Spleen (tissue), 7 donors: ENCODE results near the gene NFIC.
A peak's percentile ranks its signal among the peaks of the same experiment; 100 is the strongest.

Source experiments
- CTCF ChIP-seq, 11 experiments: fragments of 200-600 bp in 7 of 11; fragments of 450-650 bp in 4 of 11; sonication (generic) in 4 of 11; IDR thresholded peaks in 8 of 11; conservative IDR thresholded peaks in 3 of 11; 1 replicate in 7 of 11; 2 replicates in 4 of 11; pipeline versions ENCODE4 v1.4.0 to v1.8.0; 2016 to 2021; ENCODE audit warnings: antibody characterized with exemption in 11 of 11, inconsistent platforms in 4 of 11, mild to moderate bottlenecking in 1 of 11
- POLR2A ChIP-seq, 3 donors: fragments of 450-650 bp; IDR thresholded peaks; one replicate each; pipeline ENCODE4 v1.5.1; 2017; ENCODE audit warnings: antibody characterized with exemption in 3 of 3, mild to moderate bottlenecking in 1 of 3
- POLR2AphosphoS5 ChIP-seq, 3 donors: sonication (generic); formaldehyde crosslinking; IDR thresholded peaks; one replicate each; pipeline ENCODE4 v1.5.1; 2017; ENCODE audit warnings: antibody characterized with exemption in 3 of 3
- donor health status: DM: no; HTN: no; CAD: no; lungs with moderate emphysema.
- donor health status: DM: no; HTN: no; CAD: no.
- donor health status: DM: no; HTN: no; CAD: no.

- TF ChIP-seq CTCF (IDR thresholded peaks at IDR 0.05 in 8 of 11, conservative IDR thresholded peaks at IDR 0.05 in 3 of 11), result no peak
- peak in 1 of 3 donors; percentile 15 for TF ChIP-seq POLR2A (IDR thresholded peaks at IDR 0.05)
- TF ChIP-seq POLR2AphosphoS5 (IDR thresholded peaks at IDR 0.05), result peak; percentile 42 to 88 (median 79)
Measured at GRCh38 chr19:3398114-3398899, 31.9 kb downstream of the NFIC start.
